Amniotic epithelial cell (primary cell): ENCODE data around the gene SF1.

ENCODE experiments used
- DNase-seq: peaks from one replicate; pipeline ENCODE4 v3.0.0-alpha.2; 2010; ENCODE audit warnings: low read depth

Gene SF1

GRCh38 chr11:64760759-64761420 is 17.5 kb downstream of the SF1 start:
- DNase-seq, result no peak

GRCh38 chr11:64759722-64760719 is 18.3 kb downstream of the SF1 start, which contains the start of gene PYGM:
Gene PYGM (minus strand): TSS chr11:64759974. CDS start chr11:64759898, 76 bp downstream.
- DNase-seq, result peak; percentile 86

DNA sequence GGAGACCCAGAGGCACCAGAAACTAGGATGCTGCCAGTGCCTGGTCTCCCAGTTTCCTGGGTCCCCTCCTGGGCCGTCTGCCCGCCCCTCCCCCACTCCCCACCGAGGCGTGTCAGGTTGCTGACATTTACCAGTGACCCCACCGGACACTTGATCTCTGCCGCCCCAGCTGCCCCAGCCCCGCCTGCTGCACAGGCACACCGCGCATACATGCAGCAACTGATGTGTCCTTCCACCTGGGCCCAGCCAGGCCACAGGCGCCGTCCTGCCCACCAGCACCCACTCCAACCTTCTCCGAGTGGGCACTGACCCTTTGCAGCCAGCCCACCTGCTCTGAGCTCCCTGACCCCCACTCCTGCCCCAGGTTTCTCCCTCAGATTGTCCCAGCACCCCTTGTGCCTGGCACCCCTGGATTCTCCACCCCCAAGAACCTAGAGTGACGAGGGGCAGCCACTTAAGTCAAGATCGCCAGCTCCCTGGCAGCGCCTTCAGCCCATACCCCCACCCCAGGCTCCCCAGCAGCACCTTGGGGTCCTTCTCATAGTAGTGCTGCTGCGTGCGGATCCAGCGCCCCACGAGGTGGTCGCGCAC is 19.1 kb downstream of the SF1 start:
- no peak for DNase-seq

- no peak for DNase-seq
These were observed 19.8 kb downstream of the SF1 start for GRCh38 chr11:64758330-64759079.

DNA sequence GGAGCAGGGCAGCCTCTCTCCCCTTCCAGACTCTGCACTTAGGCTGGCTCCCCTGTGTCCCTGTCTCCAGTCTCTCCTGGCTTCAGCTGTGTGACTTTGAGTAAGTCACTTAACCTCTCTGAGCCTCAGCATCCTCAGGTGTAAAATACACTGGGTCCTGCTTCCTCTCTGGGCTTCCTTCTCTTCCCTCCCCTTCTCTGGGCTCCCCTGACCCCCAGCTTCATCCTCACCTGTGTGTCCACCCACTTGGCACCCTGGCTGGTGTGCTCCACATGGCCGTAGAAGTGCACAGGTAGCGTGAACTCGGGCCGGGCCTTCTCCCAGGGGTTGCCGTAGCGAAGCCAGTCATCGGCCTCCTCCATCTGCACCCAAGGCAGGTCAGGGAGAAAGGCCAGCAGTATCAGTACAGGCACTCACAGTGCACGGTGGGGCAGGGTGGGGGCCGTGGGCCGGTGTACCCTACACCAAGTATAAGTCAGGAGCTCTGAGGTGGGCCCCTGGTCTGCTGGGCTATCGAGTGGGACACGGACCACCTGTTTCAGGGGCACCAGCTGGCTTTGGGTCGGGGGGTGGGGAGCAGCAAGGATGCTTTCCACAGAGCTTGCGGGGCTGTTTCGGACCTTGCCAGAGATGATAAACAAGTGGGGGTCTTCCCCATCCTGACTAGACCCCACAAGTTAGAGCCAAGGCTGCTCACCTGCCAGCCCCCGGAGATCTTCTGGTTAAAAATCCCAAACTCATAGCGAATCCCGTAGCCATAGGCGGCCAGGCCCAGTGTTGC is 20.6 kb downstream of the SF1 start:
- DNase-seq, result no peak

GRCh38 chr11:64755681-64756361 is 22.5 kb downstream of the SF1 start:
- DNase-seq, result no peak

DNA sequence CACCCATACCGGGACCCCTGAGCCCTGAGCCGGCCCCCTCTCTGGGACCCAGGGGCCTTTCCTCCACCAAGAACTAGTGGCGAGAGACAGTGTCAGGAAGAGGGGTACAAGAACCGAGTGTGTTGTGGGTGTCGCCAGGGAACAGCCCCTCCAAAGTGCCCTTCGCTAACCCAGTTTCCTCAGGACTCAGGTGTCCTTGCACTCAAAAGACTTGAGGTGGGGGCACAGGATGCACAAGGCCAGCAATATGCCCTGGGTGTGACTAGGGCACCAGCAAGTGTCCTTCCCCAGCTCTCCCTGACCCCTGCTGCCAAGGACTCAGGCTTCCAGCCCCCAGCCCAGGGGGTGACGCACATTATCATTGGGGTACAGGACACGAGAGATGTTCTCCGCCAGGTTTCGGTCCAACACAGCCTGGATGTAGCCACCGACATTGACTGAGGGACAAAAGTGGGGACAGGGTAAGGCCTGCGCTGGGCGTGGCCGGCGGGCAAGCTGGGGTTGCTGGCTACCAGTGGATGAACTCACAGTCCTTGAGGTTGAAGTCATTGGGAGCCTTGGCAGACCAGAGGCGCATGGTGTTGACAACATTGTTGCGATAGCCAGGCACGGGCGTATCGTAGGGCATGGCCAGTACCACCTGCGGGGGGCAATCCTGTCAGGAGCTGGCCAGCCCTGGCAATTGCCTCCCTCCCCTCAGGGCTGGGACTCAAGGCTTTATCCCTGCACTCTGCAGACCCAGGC is 23.3 kb downstream of the SF1 start:
- DNase-seq, result no peak

GRCh38 chr11:64754124-64754918 is 24.0 kb downstream of the SF1 start:
- DNase-seq, result peak; percentile 50

DNA sequence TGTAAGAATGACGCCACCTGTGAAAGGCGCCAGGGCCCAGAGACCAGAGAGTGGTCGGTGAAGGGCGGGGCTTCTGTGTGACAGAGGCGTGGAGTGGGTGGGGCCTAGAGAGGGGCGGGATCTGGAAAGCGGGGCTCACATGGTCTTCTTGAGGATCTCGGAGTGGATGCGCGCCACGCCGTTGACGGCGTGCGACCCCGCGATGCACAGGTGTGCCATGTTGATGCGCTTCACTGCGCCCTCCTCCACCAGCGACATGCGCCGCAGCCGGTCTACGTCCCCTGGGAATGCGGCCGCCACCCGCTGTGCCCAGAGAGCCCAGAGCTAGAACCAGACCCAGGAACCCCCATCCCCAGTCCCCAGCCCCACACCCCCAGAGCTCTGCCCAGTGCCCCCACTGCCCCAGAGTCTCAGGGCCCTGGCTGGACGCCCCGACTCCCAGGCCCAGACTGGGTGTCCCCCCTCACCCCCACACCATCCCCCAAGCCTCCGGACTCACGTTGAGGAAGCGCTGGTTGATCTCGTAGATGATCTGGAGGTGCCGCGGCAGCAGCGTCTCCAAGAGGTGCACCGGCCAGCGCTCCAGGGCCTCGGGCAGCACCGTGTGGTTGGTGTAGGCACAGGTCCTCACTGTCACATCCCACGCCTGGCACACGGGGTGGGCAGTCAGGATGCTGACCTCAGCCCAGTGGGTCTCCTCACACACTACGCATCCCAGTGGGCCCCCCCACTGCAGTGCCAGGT is 24.8 kb downstream of the SF1 start:
- DNase-seq, result no peak

DNA sequence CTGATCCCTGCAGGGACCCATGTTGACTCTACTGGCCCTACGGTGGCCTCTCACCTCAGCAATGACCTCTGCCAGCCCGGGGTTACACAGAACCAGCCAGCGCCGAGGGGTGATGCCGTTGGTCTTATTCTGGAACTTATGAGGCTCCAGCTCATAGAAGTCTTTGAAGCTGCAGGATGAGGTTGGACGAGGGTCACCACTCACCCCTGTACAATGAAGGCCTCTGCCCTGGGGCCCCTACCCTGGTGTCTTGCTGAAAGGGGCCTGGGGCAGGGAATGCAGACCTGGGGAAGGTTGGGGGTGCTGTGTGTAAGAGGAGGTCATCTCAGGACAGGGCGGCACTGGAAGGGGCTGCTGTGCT is 25.3 kb downstream of the SF1 start:
- DNase-seq, result no peak

- DNase-seq, result no peak
These were observed 26.0 kb downstream of the SF1 start for GRCh38 chr11:64752175-64752970.

DNA sequence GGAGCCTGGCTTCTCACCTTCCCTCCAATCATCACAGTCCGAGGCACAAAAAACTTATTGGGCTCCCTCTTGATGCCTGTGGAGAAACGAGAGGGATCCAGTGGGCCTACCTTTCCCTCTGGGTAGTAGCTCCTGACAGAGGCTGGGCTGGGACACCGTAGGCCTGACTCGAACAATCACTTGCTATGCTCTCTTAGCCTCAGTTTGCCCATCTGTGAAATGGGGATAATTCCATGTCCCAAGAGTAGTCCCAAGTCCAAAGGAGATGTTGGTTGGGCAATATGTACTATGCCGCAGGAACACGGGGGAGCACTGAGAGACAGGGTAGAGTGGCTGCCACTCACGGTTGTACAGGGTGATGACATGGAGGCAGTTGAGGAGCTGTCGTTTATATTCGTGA is 26.8 kb downstream of the SF1 start:
- no peak for DNase-seq

DNA sequence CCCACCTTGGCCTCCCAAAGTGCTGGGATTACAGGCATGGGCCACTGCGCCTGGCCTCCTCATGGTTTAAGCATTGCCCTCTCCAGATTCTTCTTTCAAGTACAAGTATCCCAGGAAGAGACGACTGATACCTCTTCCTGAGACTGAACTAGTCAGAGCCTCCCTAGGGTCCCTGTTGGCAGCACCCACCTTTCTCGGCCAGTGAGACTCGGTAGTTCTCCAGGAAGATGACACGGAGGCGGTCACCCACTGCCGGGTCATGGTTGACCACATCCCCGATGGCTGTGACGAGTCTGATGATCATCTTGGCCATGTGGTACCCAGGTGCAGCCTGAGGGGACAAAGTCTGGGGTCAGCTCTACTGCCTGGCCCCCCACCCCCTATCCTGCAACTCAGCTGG is 27.2 kb downstream of the SF1 start:
- DNase-seq, result no peak

DNA sequence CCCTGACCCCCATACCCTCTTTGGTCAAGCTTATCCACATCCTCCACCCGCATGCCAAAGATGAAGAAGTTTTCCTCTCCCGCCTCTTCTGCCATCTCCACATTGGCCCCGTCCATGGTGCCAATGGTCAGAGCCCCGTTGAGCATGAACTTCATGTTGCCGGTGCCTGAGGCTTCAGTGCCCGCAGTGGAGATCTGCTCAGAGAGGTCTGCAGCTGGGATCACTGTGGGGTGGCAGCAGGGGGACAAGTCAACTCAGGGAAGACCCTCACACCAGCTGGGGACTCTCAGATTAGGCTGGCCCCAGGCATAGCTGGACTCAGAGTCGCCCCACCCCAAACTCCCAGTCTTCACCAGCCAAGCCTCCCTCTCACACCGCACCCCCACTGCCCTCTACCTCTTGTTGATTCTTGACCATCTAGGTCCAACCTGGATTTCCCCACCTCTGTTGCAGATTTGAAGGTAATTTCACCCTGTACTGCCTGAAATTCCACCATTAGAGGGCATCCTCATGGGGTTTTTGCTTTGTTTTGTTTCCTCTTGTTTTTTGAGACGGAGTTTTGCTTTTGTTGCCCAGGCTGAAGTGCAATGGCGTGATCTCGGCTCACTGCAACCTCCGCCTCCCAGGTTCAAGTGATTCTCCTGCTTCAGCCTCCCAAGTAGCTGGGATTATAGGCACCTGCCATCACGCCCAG is 27.8 kb downstream of the SF1 start:
- DNase-seq, result no peak

DNA sequence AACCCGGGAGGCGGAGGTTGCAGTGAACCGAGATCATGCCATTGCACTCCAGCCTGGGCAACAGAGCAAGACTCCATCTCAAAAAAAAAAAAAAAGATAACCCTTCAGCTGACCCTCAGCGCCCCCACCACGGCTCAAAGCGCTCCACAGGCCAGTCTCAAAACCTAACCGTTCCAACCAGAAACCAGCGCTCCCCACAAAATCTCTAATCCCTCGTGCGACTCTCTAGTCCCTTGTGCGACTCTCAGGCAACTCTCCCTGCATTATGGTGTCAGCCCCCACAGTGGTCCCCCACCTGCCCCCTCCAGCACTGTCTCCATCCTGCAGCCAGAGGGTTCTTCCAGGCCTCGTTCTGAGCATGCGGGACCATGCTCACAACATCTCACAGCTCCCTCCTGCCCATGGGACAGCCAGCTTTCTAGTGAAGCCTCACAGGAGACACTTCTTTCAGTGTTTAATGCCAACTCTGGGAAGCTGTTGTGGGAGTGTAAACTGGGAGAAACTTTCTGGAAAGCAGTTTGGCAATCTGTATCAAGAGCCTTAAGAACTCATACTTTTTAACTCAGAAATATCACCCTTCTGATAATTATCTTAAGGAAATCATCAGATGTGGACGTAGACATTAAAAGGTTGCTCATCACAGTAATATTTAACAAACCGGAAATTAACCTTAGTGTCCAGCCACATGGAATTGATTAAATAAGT is 30.2 kb downstream of the SF1 start:
- peak; percentile 40 for DNase-seq

DNA sequence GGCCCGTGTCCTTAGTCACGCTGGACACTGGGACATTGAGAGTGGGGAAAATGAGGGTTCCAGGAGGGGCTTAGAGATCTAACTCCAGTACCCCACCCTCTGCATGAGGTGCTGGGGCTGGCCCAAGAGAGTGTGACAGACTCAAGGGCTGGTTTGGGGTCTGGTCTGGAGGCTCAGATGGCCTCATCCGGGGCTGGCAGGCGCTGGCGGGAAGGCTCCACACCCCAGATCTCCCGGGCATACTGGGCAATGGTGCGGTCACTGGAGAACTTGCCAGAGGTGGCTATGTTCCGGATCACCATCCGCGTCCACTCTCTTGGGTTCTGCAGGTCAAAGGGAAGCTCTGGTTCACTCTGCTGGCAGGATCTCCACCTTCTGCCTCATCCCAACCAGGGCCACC is 31.9 kb downstream of the SF1 start:
- no peak for DNase-seq
